WTC11 (cell line): ENCODE results near the gene TAS2R41. TPM values are rescaled to one million over a fixed set of nuclear protein-coding genes. Genes with fewer than 3 reads are reported as not detected.

Experiments used
- ATAC-seq: fragments of 200-7000 bp; cut with Tn5 transposase; 2 replicates; pipeline ENCODE4 v1.10.0; 2021; ENCODE audit warnings: mild to moderate bottlenecking, moderate library complexity
- CTCF ChIA-PET: fragments of 300-600 bp; sonication (Branson Sonifier 250); formaldehyde crosslinking; loops from one replicate; lab custom pipeline; 2021; ENCODE audit warnings: antibody characterized with exemption; lab: Charles Lee
- POLR2A ChIA-PET: fragments of 350-600 bp; sonication (Branson Sonifier 250); formaldehyde crosslinking; loops from one replicate; lab custom pipeline; 2021; ENCODE audit warnings: antibody characterized with exemption; lab: Charles Lee
- DNase-seq: peaks from one replicate; pipeline ENCODE4 v3.0.0; 2021; ENCODE audit warnings: low spot score
- H3K27ac Mint-ChIP-seq: 2 replicates; pipeline ENCODE4 v1.8.0; 2021; ENCODE audit warnings: mixed read lengths
- H3K27me3 Mint-ChIP-seq: 2 replicates; pipeline ENCODE4 v1.8.0; 2021; ENCODE audit warnings: low read depth, mild to moderate bottlenecking, moderate library complexity, mixed read lengths
- H3K36me3 Mint-ChIP-seq: 2 replicates; pipeline ENCODE4 v1.8.0; 2021; ENCODE audit warnings: mixed read lengths
- H3K4me1 Mint-ChIP-seq: 2 replicates; pipeline ENCODE4 v1.8.0; 2022; ENCODE audit warnings: mixed read lengths
- H3K4me3 Mint-ChIP-seq: 2 replicates; pipeline ENCODE4 v1.8.0; 2021; ENCODE audit warnings: mild to moderate bottlenecking, moderate library complexity, mixed read lengths
- H3K9me3 Mint-ChIP-seq: 2 replicates; pipeline ENCODE4 v1.8.0; 2021; ENCODE audit warnings: mixed read lengths
- E2F4 ChIP-seq: sonication (generic); formaldehyde crosslinking; IDR thresholded peaks from 2 replicates; pipeline ENCODE4 v1.8.1; 2022; ENCODE audit warnings: low read depth, mild to moderate bottlenecking, moderate library complexity, missing genetic modification reagents, borderline replicate concordance
- FOXJ3 ChIP-seq: sonication (generic); formaldehyde crosslinking; IDR thresholded peaks from 2 replicates; pipeline ENCODE4 v1.9.0; 2021; ENCODE audit warnings: missing genetic modification reagents, mild to moderate bottlenecking, borderline replicate concordance
- HMGA2 ChIP-seq: fragments of 250-450 bp; sonication (Bioruptor Pico); IDR thresholded peaks from 2 replicates; pipeline ENCODE4 v1.4.0; 2021; ENCODE audit warnings: mild to moderate bottlenecking, moderate library complexity
- JAZF1 ChIP-seq: fragments of 250-450 bp; sonication (Bioruptor Pico); IDR thresholded peaks from 2 replicates; pipeline ENCODE4 v1.9.0; 2021; ENCODE audit warnings: moderate library complexity, mild to moderate bottlenecking, inconsistent platforms
- NFATC4 ChIP-seq: fragments of 250-450 bp; sonication (Bioruptor Pico); IDR thresholded peaks from 2 replicates; pipeline ENCODE4 v1.9.0; 2021; ENCODE audit warnings: mild to moderate bottlenecking
- PRRX2 ChIP-seq: fragments of 250-450 bp; sonication (Bioruptor Pico); IDR thresholded peaks from 2 replicates; pipeline ENCODE4 v1.8.0; 2021; ENCODE audit warnings: mild to moderate bottlenecking
- ZMAT4 ChIP-seq: fragments of 250-450 bp; sonication (Bioruptor Pico); IDR thresholded peaks from 2 replicates; pipeline ENCODE4 v1.9.0; 2021; ENCODE audit warnings: mild to moderate bottlenecking
- ZNF232 ChIP-seq: sonication (generic); formaldehyde crosslinking; IDR thresholded peaks from 2 replicates; pipeline ENCODE4 v1.8.0; 2022; ENCODE audit warnings: mild to moderate bottlenecking, missing genetic modification reagents
- ZNF263 ChIP-seq: sonication (generic); formaldehyde crosslinking; IDR thresholded peaks from 2 replicates; pipeline ENCODE4 v1.8.1; 2022; ENCODE audit warnings: low read depth, mild to moderate bottlenecking, moderate library complexity, missing genetic modification reagents
- total RNA-seq: library from RNA; stranded (reverse); gene quantifications from 3 replicates; pipeline ENCODE4 v1.2.3, GENCODE V29; 2021
- TF ChIP-seq, protein P1 (sequence below): sonication (generic); formaldehyde crosslinking; IDR thresholded peaks from 2 replicates; pipeline ENCODE4 v1.8.0; 2023; ENCODE audit warnings: missing genetic modification reagents, mild to moderate bottlenecking, borderline replicate concordance
- TF ChIP-seq, protein P2 (sequence below): sonication (generic); formaldehyde crosslinking; IDR thresholded peaks from 2 replicates; pipeline ENCODE4 v1.8.1; 2023; ENCODE audit warnings: mild to moderate bottlenecking, missing genetic modification reagents, borderline replicate concordance
- TF ChIP-seq, protein P3 (sequence below): fragments of 250-450 bp; sonication (Bioruptor Pico); IDR thresholded peaks from 2 replicates; pipeline ENCODE4 v1.9.0; 2021; ENCODE audit warnings: moderate library complexity, mild to moderate bottlenecking, inconsistent platforms, borderline replicate concordance
- TF ChIP-seq, protein P4 (sequence below): fragments of 250-450 bp; sonication (Bioruptor Pico); IDR thresholded peaks from 2 replicates; pipeline ENCODE4 v2.1.2; 2022; ENCODE audit warnings: mild to moderate bottlenecking, moderate library complexity

TAS2R41 gene
- total RNA-seq, 1 experiment from 2014 or later, result 0.31 TPM

- TF ChIP-seq, protein P1, sequence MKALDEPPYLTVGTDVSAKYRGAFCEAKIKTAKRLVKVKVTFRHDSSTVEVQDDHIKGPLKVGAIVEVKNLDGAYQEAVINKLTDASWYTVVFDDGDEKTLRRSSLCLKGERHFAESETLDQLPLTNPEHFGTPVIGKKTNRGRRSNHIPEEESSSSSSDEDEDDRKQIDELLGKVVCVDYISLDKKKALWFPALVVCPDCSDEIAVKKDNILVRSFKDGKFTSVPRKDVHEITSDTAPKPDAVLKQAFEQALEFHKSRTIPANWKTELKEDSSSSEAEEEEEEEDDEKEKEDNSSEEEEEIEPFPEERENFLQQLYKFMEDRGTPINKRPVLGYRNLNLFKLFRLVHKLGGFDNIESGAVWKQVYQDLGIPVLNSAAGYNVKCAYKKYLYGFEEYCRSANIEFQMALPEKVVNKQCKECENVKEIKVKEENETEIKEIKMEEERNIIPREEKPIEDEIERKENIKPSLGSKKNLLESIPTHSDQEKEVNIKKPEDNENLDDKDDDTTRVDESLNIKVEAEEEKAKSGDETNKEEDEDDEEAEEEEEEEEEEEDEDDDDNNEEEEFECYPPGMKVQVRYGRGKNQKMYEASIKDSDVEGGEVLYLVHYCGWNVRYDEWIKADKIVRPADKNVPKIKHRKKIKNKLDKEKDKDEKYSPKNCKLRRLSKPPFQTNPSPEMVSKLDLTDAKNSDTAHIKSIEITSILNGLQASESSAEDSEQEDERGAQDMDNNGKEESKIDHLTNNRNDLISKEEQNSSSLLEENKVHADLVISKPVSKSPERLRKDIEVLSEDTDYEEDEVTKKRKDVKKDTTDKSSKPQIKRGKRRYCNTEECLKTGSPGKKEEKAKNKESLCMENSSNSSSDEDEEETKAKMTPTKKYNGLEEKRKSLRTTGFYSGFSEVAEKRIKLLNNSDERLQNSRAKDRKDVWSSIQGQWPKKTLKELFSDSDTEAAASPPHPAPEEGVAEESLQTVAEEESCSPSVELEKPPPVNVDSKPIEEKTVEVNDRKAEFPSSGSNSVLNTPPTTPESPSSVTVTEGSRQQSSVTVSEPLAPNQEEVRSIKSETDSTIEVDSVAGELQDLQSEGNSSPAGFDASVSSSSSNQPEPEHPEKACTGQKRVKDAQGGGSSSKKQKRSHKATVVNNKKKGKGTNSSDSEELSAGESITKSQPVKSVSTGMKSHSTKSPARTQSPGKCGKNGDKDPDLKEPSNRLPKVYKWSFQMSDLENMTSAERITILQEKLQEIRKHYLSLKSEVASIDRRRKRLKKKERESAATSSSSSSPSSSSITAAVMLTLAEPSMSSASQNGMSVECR (CRISPR knock-in tag), result no peak
- no peak for TF ChIP-seq ZNF232 (CRISPR knock-in tag)
- no peak for TF ChIP-seq E2F4 (CRISPR knock-in tag)
- no peak for TF ChIP-seq NFATC4 (CRISPR knock-in tag)
- TF ChIP-seq, protein P2, sequence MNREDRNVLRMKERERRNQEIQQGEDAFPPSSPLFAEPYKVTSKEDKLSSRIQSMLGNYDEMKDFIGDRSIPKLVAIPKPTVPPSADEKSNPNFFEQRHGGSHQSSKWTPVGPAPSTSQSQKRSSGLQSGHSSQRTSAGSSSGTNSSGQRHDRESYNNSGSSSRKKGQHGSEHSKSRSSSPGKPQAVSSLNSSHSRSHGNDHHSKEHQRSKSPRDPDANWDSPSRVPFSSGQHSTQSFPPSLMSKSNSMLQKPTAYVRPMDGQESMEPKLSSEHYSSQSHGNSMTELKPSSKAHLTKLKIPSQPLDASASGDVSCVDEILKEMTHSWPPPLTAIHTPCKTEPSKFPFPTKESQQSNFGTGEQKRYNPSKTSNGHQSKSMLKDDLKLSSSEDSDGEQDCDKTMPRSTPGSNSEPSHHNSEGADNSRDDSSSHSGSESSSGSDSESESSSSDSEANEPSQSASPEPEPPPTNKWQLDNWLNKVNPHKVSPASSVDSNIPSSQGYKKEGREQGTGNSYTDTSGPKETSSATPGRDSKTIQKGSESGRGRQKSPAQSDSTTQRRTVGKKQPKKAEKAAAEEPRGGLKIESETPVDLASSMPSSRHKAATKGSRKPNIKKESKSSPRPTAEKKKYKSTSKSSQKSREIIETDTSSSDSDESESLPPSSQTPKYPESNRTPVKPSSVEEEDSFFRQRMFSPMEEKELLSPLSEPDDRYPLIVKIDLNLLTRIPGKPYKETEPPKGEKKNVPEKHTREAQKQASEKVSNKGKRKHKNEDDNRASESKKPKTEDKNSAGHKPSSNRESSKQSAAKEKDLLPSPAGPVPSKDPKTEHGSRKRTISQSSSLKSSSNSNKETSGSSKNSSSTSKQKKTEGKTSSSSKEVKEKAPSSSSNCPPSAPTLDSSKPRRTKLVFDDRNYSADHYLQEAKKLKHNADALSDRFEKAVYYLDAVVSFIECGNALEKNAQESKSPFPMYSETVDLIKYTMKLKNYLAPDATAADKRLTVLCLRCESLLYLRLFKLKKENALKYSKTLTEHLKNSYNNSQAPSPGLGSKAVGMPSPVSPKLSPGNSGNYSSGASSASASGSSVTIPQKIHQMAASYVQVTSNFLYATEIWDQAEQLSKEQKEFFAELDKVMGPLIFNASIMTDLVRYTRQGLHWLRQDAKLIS, result no peak
- TF ChIP-seq HMGA2 (CRISPR knock-in tag), result no peak
- TF ChIP-seq, all 79 proteins: peak for 0
These were observed 19.0 kb upstream of the TAS2R41 start (continued) for GRCh38 chr7:143458681-143459080.

GRCh38 chr7:143459359-143459758 lies 18.3 kb upstream of the TAS2R41 start:
- POLR2A ChIA-PET, result no interaction called here
- Mint-ChIP-seq H3K9me3 (peaks cover 34% of the 10 kb centered on the region), H3K4me1 (peaks cover 5% of the 10 kb centered on the region), H3K27ac (no peak overlapping the region), H3K4me3 (no peak overlapping the region), H3K36me3 (peaks cover 19% of the 10 kb centered on the region), H3K27me3 (no peaks in the 10 kb centered on the region)
- DNase-seq (no peak), ATAC-seq (no peak)
- CTCF ChIA-PET, result no interaction called here
- TF ChIP-seq PRRX2 (CRISPR knock-in tag) (no peak), JAZF1 (CRISPR knock-in tag) (no peak), ZNF263 (no peak), FOXJ3 (CRISPR knock-in tag) (no peak), ZMAT4 (no peak)
- TF ChIP-seq, protein P3, sequence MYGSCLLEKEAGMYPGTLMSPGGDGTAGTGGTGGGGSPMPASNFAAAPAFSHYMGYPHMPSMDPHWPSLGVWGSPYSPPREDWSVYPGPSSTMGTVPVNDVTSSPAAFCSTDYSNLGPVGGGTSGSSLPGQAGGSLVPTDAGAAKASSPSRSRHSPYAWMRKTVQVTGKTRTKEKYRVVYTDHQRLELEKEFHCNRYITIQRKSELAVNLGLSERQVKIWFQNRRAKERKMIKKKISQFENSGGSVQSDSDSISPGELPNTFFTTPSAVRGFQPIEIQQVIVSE (CRISPR knock-in tag), result no peak
- TF ChIP-seq, protein P4, sequence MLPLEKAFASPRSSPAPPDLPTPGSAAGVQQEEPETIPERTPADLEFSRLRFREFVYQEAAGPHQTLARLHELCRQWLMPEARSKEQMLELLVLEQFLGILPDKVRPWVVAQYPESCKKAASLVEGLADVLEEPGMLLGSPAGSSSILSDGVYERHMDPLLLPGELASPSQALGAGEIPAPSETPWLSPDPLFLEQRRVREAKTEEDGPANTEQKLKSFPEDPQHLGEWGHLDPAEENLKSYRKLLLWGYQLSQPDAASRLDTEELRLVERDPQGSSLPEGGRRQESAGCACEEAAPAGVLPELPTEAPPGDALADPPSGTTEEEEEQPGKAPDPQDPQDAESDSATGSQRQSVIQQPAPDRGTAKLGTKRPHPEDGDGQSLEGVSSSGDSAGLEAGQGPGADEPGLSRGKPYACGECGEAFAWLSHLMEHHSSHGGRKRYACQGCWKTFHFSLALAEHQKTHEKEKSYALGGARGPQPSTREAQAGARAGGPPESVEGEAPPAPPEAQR (CRISPR knock-in tag), result no peak
